B cell (primary cell): ENCODE results near the gene STXBP5L. TPM values are rescaled to one million over a fixed set of nuclear protein-coding genes. Genes with fewer than 3 reads are reported as not detected.

Experiments used
- ATAC-seq: fragments of 200-7000 bp; cut with Tn5 transposase; one replicate; pipeline ENCODE4 v1.10.0; 2021; ENCODE audit warnings: low read depth, mild to moderate bottlenecking, moderate number of reproducible peaks, moderate library complexity
- CTCF ChIA-PET: fragments of 350-600 bp; sonication (Branson Sonifier 250); formaldehyde crosslinking; loops from one replicate; lab custom pipeline; 2021; ENCODE audit warnings: antibody characterized with exemption, inconsistent platforms; lab: Charles Lee
- POLR2A ChIA-PET: fragments of 350-600 bp; sonication (Branson Sonifier 250); formaldehyde crosslinking; loops from one replicate; lab custom pipeline; 2021; ENCODE audit warnings: antibody characterized with exemption; lab: Charles Lee
- DNase-seq: peaks from one replicate; pipeline ENCODE4 v3.0.0; 2013
- H2AFZ ChIP-seq: 2 replicates; pipeline ENCODE4 v1.6.1; 2012; ENCODE audit warnings: mild to moderate bottlenecking, low read depth, low read length; ENCODE audit not compliant: insufficient read depth, poor library complexity, severe bottlenecking
- H3K27ac ChIP-seq, 2 donors: 1 replicate in 1 of 2; 2 replicates in 1 of 2; pipeline ENCODE4 v1.5.1; 2012 to 2013; ENCODE audit warnings: low read length in 2 of 2, mild to moderate bottlenecking in 2 of 2, moderate library complexity in 1 of 2
- H3K27me3 ChIP-seq, 4 experiments: fragments of 200-600 bp in 1 of 4; sonication (generic) in 1 of 4; replicated peaks in 1 of 4; 1 replicate in 2 of 4; 2 replicates in 2 of 4; pipeline versions ENCODE4 v1.6.1 to v1.7.0; 2013 to 2016; ENCODE audit warnings: low read length in 3 of 4, mild to moderate bottlenecking in 2 of 4, mixed read lengths in 1 of 4, moderate library complexity in 1 of 4; ENCODE audit not compliant: insufficient read depth in 4 of 4, control insufficient read depth in 3 of 4; ENCODE audit errors: control extremely low read depth in 1 of 4
- H3K36me3 ChIP-seq, 2 experiments: replicated peaks in 1 of 2; 1 replicate in 1 of 2; 2 replicates in 1 of 2; pipeline versions ENCODE4 v1.6.1 to v1.7.1; 2013; ENCODE audit warnings: low read length in 1 of 2; ENCODE audit not compliant: insufficient read depth in 2 of 2, control insufficient read depth in 1 of 2; ENCODE audit errors: control extremely low read depth in 1 of 2, extremely low read depth in 1 of 2
- H3K4me1 ChIP-seq, 2 donors: fragments of 200-600 bp in 1 of 2; sonication (generic) in 1 of 2; 1 replicate in 1 of 2; 2 replicates in 1 of 2; pipeline versions ENCODE4 v1.5.1 to v1.6.1; 2013 to 2017; ENCODE audit warnings: low read length in 2 of 2; ENCODE audit not compliant: control insufficient read depth in 2 of 2, insufficient read depth in 2 of 2
- H3K4me2 ChIP-seq: replicated peaks from 2 replicates; pipeline ENCODE3; 2012; ENCODE audit warnings: mild to moderate bottlenecking, low read depth, low read length; ENCODE audit not compliant: poor library complexity, severe bottlenecking
- H3K4me3 ChIP-seq, 5 experiments: fragments of 200-600 bp in 1 of 5; sonication (generic) in 1 of 5; 1 replicate in 3 of 5; 2 replicates in 2 of 5; pipeline versions ENCODE4 v1.5.1 to v1.7.0; 2011 to 2016; ENCODE audit warnings: low read length in 4 of 5, mild to moderate bottlenecking in 4 of 5, low read depth in 2 of 5, control low read depth in 1 of 5, moderate library complexity in 1 of 5; ENCODE audit not compliant: insufficient read depth in 1 of 5; ENCODE audit errors: control extremely low read depth in 1 of 5, extremely low read depth in 1 of 5
- H3K79me2 ChIP-seq: fragments of 200-600 bp; sonication (generic); one replicate; pipeline ENCODE4 v1.6.0; 2016; ENCODE audit warnings: low read length; ENCODE audit not compliant: control insufficient read depth, insufficient read depth
- H3K9ac ChIP-seq: fragments of 200-600 bp; sonication (generic); 2 replicates; pipeline ENCODE4 v1.6.1; 2017; ENCODE audit warnings: mild to moderate bottlenecking, low read length, moderate library complexity
- H3K9me3 ChIP-seq, 3 donors: one replicate each; pipeline versions ENCODE4 v1.6.1 to v1.7.1; 2013; ENCODE audit warnings: low read length in 2 of 3; ENCODE audit not compliant: control insufficient read depth in 2 of 3, insufficient read depth in 1 of 3; ENCODE audit errors: control extremely low read depth in 1 of 3
- H4K20me1 ChIP-seq: 2 replicates; pipeline ENCODE4 v1.6.0; 2012; ENCODE audit warnings: mild to moderate bottlenecking, low read length; ENCODE audit not compliant: insufficient read depth, control insufficient read depth, poor library complexity, severe bottlenecking
- H3K27ac Mint-ChIP-seq: one replicate; pipeline ENCODE4 v1.8.0; 2021; ENCODE audit warnings: mixed read lengths
- H3K27me3 Mint-ChIP-seq: one replicate; pipeline ENCODE4 v1.8.0; 2021; ENCODE audit warnings: mixed read lengths
- H3K4me1 Mint-ChIP-seq: one replicate; pipeline ENCODE4 v1.8.0; 2021; ENCODE audit warnings: mixed read lengths
- H3K4me3 Mint-ChIP-seq: one replicate; pipeline ENCODE4 v1.8.0; 2021; ENCODE audit warnings: mixed read lengths
- H3K9me3 Mint-ChIP-seq: one replicate; pipeline ENCODE4 v1.8.0; 2022; ENCODE audit warnings: mixed read lengths; ENCODE audit not compliant: insufficient read depth
- CTCF ChIP-seq: fragments of 200-600 bp; IDR thresholded peaks from one replicate; pipeline ENCODE4 v1.8.0; 2022; ENCODE audit warnings: antibody characterized with exemption, mild to moderate bottlenecking
- EZH2 ChIP-seq: IDR thresholded peaks from 2 replicates; pipeline ENCODE4 v1.6.1; 2012; ENCODE audit warnings: borderline replicate concordance, low read depth, mild to moderate bottlenecking, moderate library complexity, low read length; ENCODE audit not compliant: insufficient read depth, poor library complexity, severe bottlenecking
- WGBS: methylation state at CpG from one replicate; pipeline ENCODE4 v1.1.5; 2013; ENCODE audit warnings: missing lambda C conversion rate; ENCODE audit not compliant: insufficient coverage; 5-methylcytosine and 5-hydroxymethylcytosine counted together
- intact Hi-C: fragments of 100-400 bp; cut with micrococcal nuclease; formaldehyde crosslinking; loops from one replicate; pipeline ENCODE4 v1.10.0; 2022
- polyA plus RNA-seq: library from polyadenylated mRNA; depleted of rRNA; stranded (reverse); fragments of >200 nt; gene quantifications from 2 replicates; pipeline ENCODE4 v1.2.3, GENCODE V29; 2012
- total RNA-seq, 2 donors: library from RNA; stranded (reverse); fragments of 120-200 nt in 1 of 2; gene quantifications; 1 replicate in 1 of 2; 2 replicates in 1 of 2; pipeline versions ENCODE4 v1.2.3 to v1.2.4, GENCODE V29; 2013 to 2022

Gene STXBP5L
- total and polyA plus RNA-seq, 2 donors (not counting 1 experiment from before 2014, with no cell fraction given) = not detected

GRCh38 chr3:120875989-120876388 is 32.0 kb upstream of the STXBP5L start:
- Mint-ChIP-seq H3K9me3 (no peaks in the 10 kb centered on the region), H3K27me3 (peaks cover 11% of the 10 kb centered on the region), H3K4me3 (no peak overlapping the region), H3K27ac (no peak overlapping the region), H3K4me1 (no peaks in the 10 kb centered on the region)
- Histone ChIP-seq H3K27ac (no peak overlapping the region), H2AFZ (no peak overlapping the region), H3K27me3 (no peaks in the 10 kb centered on the region), H3K4me2 (no peak overlapping the region), H4K20me1 (no peaks in the 10 kb centered on the region), H3K4me1 (no peaks in the 10 kb centered on the region), H3K9ac (no peak overlapping the region), H3K4me3 (no peak overlapping the region), H3K36me3 (no peaks in the 10 kb centered on the region), H3K79me2 (no peaks in the 10 kb centered on the region), H3K9me3 (no peaks in the 10 kb centered on the region)
- TF ChIP-seq EZH2 = no peak
- TF ChIP-seq CTCF = no peak
- intact Hi-C loops = no loop called here
- ChIA-PET CTCF (no interaction called here), POLR2A (no interaction called here)
- ATAC-seq (no peak), DNase-seq (no peak)
- 69% methylated on average over 2 of the region's 4 CpGs for WGBS

DNA sequence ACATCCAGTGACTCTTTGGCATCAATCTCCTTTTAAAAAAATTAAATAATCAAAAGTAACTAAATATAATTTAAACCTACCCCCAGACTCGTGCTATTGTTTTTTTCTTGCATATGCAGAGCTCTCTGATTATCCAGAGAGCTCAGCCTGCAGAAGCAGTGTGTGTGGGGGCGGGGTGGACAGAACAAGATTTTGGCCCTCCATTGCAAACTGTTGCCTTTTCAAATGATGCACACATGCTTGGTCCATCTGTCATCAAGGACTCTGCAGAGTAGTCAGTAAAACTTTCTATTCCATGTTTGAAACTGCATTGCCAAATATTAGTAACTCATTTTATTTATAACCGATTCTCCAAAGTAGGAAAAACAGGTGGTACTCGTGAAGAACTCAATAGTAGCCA is 28.6 kb upstream of the STXBP5L start:
- no peak overlapping the region for H3K4me3 Mint-ChIP-seq
- no peaks in the 10 kb centered on the region for H3K27me3 ChIP-seq
- H3K4me3 ChIP-seq = no peak overlapping the region
- H3K79me2 ChIP-seq = no peaks in the 10 kb centered on the region
- DNase-seq (no peak), ATAC-seq (no peak)
- no peaks in the 10 kb centered on the region for H4K20me1 ChIP-seq
- H3K4me2 ChIP-seq = no peak overlapping the region
- H3K27ac Mint-ChIP-seq = no peak overlapping the region
- no peaks in the 10 kb centered on the region for H3K4me1 ChIP-seq
- peaks cover 9% of the 10 kb centered on the region for H3K27me3 Mint-ChIP-seq
- H3K36me3 ChIP-seq = no peaks in the 10 kb centered on the region
- intact Hi-C loops = no loop called here
- no peaks in the 10 kb centered on the region for H3K9me3 Mint-ChIP-seq
- H3K4me1 Mint-ChIP-seq = no peaks in the 10 kb centered on the region
- TF ChIP-seq CTCF = no peak
- no peak for TF ChIP-seq EZH2
- H2AFZ ChIP-seq = no peak overlapping the region
- ChIA-PET CTCF (no interaction called here), POLR2A (no interaction called here)
- H3K9ac ChIP-seq = no peak overlapping the region
- 100% methylated on average over 1 of the region's 4 CpGs for WGBS
- no peaks in the 10 kb centered on the region for H3K9me3 ChIP-seq
- H3K27ac ChIP-seq = no peak overlapping the region
